ENCODE data around the gene TNS1.

Gene TNS1

GRCh38 chr2:217980036-217980435, 22.8 kb downstream of the TNS1 start:
- DNase-seq (ENCODE audit: low spot score): no peak

- no peak for DNase-seq (ENCODE audit: low spot score)
Observed at GRCh38 chr2:217979151-217979811, 23.5 kb downstream of the TNS1 start.

- no peak for DNase-seq (ENCODE audit: low spot score)
Observed at GRCh38 chr2:217978536-217979150, 24.2 kb downstream of the TNS1 start.

GRCh38 chr2:217977840-217978535, 24.8 kb downstream of the TNS1 start:
- no peak for DNase-seq (ENCODE audit: low spot score)

GRCh38 chr2:217976301-217976700, 26.5 kb downstream of the TNS1 start:
- DNase-seq (ENCODE audit: low spot score): no peak

GRCh38 chr2:217975626-217976025, 27.2 kb downstream of the TNS1 start:
- DNase-seq (ENCODE audit: low spot score): no peak

- DNase-seq (ENCODE audit: low spot score): no peak
Observed at GRCh38 chr2:217974389-217975005, 28.3 kb downstream of the TNS1 start.

GRCh38 chr2:217973008-217973787, 29.6 kb downstream of the TNS1 start:
- DNase-seq (ENCODE audit: low spot score): no peak

GRCh38 chr2:217972490-217972889, 30.3 kb downstream of the TNS1 start:
- DNase-seq (ENCODE audit: low spot score): no peak

- no peak for DNase-seq (ENCODE audit: low spot score)
Observed at GRCh38 chr2:217972037-217972436, 30.8 kb downstream of the TNS1 start.

- DNase-seq (ENCODE audit: low spot score): no peak
Observed at GRCh38 chr2:217971166-217971565, 31.6 kb downstream of the TNS1 start.

GRCh38 chr2:217970206-217970605, 32.6 kb downstream of the TNS1 start:
- no peak for DNase-seq (ENCODE audit: low spot score)

- no peak for DNase-seq (ENCODE audit: low spot score)
Observed at GRCh38 chr2:217969588-217969987, 33.2 kb downstream of the TNS1 start.

- DNase-seq (ENCODE audit: low spot score): no peak
Observed at GRCh38 chr2:217968023-217968422, 34.8 kb downstream of the TNS1 start.

GRCh38 chr2:217966423-217967070, 36.2 kb downstream of the TNS1 start:
- DNase-seq (ENCODE audit: low spot score): no peak

- DNase-seq (ENCODE audit: low spot score): no peak
Observed at GRCh38 chr2:217964275-217965161, 38.3 kb downstream of the TNS1 start.

- no peak for DNase-seq (ENCODE audit: low spot score)
Observed at GRCh38 chr2:217960351-217960750, 42.4 kb downstream of the TNS1 start.

GRCh38 chr2:217959723-217960122, 43.1 kb downstream of the TNS1 start:
- no peak for DNase-seq (ENCODE audit: low spot score)

GRCh38 chr2:217958884-217959225, 43.9 kb downstream of the TNS1 start:
- no peak for DNase-seq (ENCODE audit: low spot score)

GRCh38 chr2:217958206-217958883, 44.5 kb downstream of the TNS1 start:
- no peak for DNase-seq (ENCODE audit: low spot score)

Data from SK-N-DZ (cell line).